HG02571 (cell line): Measurements from ENCODE around the gene SLC25A34.

Experiments
- ATAC-seq: cut with Tn5 transposase; IDR thresholded peaks from one replicate; pipeline ENCODE4 v1.9.1; 2021; ENCODE audit warnings: mild to moderate bottlenecking, moderate library complexity; ENCODE audit not compliant: unreplicated experiment

The SLC25A34 gene

DNA sequence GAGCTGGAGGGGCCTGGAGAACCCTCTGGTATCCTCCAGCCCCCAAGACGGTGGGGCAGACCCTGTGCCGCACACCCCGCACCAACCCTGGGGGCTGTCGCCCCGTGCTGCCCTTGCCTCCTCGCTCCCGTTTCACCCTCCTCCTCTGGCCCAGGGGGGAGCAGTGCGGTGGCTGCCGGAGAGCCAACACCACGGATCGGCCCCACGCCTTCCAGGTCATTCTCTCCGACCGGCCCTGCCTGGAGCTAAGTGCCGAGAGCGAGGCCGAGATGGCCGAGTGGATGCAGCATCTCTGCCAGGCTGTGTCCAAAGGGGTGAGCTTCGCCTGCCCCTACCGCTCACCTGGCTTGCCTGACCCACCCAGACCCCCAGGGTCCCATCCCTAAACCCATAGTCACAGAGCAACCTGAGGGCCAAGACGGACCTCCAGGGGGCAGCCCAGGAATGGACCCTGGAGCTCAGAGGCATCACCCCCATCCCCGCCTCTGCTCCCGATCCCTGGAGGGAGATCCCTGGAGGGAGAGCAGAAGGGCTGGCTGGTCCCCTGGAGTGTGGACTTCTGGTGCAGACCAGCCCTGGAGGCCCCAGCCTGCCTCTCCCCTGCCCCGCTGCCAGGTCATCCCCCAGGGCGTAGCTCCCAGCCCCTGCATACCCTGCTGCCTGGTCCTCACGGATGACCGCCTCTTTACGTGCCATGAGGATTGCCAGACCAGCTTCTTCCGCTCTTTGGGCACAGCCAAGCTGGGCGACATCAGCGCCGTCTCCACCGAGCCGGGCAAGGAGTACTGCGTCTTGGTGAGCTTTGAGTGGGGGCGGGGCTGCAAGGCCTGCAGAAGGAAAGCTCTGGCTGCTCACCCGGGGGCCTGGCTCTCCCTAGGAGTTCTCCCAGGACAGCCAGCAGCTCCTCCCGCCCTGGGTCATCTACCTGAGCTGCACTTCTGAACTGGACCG, 4.0 kb upstream of the SLC25A34 start:
- no peak for ATAC-seq

DNA sequence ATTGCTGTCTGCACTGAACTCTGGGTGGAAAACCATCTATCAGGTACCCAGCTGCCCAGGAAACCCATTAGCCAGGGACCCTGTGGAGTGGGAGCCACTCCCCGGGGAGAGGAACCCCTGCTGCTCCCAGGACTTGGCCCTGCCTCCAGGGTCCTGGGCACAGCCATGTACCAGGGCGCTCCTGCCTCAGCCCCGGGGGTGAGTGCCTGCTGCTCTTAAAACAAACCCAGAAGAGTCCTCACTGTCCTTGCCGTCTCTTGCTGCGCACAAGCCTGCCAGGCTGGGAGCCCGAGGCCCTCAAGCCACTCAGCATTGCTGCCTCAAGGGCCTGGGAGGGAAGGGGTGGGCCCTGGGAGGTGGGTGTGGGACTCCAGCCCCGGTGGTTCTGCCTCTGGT, 3.4 kb upstream of the SLC25A34 start:
- ATAC-seq = no peak

DNA sequence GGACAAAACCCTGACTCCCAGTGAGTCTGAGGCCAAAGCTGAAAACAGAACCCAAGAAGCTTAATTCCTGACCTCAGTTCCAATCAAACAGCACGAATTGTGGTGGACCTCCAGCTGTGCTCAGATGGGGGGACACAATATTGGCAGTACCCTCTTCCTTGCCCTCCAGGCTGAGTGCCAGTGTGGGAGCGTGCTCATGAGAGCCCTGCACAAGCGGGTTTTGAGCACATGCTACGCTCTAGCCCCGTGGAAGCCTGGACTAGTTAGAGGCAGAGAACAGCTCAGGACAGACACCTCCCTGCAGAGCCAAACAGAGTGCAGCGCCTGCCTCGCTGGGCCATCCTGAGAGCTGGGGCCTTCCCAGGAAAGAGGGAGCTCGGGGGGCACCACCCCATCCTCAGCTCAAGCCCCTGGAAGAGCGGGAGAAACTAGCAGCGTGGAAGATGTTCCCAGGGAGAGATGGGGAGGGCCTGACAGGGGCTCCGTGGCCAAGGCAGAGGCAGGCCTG, 2.8 kb upstream of the SLC25A34 start:
- ATAC-seq = no peak

DNA sequence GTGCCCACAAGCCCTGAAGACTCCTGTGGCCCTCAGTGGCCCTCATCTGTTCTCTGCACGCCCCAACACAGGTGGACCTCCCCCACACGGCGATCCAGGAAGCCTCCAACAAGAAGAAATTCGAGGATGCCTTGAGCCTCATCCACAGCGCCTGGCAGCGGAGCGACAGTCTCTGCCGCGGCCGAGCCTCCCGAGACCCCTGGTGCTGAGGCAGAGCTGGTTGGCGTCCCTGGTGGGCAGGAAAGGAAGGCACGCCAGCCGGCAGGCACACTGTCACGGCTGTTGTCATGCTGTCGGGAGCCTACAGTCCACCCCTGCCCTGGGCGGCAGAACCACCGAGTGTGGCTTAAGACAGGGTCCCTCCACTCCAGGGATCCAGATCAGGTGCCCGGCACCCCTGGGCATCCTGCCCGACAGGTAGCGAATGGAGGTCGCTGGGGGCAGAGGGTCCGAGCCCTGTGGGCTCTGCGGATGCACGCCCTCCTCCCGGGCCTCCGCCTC, 2.3 kb upstream of the SLC25A34 start:
- ATAC-seq = no peak

DNA sequence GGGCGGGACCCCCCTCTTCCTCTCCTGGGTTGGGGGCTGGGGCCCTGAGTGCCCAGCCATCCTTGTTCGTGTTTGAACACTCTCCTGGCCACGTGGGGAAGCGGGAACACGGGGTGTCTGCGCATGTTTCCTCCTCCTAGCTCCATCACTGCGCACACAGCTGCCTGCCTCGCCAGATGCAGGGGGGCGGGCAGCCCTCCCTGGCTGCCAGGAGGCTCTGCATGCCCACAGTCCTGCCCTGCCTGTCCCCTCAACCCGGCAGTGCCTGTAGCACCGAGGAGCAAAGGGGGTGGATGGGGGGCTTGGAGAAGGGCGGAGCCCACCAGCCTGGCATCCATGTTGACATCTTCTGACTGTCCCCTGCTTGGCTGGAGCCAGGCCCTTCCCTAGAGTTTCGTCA, 1.8 kb upstream of the SLC25A34 start:
- ATAC-seq = no peak

DNA sequence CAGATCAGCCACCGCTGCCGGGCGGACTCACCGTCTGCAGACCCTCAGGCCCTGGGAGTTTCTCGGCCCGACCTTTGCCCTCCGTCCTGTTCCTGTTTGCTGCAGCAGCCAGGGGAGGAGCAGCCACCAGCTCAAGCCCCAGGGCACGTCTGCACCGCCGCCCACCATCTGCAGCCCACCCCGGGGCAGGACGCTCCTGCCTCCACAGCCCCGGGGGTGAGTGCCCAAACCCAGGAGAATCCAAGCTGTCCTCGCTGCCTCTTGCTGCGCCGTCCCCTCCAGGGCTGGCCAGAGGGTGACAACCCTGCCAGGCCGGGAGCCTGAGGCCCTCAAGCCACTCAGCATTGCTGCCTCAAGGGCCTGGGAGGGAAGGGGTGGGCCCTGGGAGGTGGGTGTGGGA, 1.2 kb upstream of the SLC25A34 start:
- no peak for ATAC-seq

DNA sequence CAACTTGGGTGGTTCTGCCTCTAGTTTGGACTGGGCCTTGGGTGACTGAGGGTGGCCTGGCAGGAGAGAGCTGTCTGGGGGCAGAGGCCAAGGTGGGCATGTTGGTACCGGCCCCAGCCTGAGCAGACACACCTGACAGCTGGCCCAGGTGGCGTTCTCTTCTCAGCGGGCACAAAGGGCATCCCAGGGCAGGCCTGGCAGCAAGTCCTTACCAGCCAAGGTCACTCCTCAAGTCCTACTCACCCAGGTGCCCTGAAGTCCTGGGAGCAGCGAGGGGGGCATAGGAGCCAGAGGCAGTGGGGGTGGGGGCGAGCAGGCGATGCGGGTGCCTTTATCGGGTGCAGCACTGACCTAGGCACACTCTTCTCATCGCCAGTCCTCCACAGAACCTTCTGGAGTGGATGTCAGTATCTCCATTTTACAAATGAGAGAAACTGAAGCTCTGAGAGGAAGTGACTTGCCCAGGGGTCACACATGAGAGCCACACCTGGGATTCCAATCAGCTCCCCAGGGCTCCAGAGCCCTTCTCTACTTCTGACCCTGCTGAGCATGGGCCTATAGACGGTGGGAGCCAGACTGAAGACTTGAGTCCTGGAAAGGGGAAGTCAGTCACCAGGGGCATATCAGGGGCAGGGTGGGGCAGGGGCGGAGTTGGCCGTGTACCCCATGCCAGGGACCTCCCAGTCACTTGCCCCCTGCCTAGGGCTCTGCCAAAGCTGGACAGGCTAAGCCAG, 587 bp upstream of the SLC25A34 start:
- no peak for ATAC-seq

DNA sequence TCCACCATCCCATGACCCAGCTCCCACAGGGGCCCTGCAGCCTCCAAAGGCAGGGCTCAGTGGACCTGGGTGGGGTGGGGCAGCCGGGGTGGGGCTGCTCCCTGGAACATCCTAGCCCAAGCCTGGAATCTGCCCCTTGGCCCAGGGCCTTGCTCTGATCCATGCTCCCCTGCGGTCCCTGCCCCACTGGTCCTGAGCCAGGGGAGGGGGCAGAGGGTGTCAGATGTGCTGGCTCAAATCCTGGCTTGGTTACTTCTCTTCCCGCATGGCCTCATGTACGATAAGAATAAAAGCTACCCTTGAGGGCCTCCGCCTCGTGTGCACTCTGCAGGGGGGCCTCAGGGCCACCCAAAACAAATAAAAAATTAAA, 819 bp downstream of the SLC25A34 start:
- ATAC-seq = no peak

DNA sequence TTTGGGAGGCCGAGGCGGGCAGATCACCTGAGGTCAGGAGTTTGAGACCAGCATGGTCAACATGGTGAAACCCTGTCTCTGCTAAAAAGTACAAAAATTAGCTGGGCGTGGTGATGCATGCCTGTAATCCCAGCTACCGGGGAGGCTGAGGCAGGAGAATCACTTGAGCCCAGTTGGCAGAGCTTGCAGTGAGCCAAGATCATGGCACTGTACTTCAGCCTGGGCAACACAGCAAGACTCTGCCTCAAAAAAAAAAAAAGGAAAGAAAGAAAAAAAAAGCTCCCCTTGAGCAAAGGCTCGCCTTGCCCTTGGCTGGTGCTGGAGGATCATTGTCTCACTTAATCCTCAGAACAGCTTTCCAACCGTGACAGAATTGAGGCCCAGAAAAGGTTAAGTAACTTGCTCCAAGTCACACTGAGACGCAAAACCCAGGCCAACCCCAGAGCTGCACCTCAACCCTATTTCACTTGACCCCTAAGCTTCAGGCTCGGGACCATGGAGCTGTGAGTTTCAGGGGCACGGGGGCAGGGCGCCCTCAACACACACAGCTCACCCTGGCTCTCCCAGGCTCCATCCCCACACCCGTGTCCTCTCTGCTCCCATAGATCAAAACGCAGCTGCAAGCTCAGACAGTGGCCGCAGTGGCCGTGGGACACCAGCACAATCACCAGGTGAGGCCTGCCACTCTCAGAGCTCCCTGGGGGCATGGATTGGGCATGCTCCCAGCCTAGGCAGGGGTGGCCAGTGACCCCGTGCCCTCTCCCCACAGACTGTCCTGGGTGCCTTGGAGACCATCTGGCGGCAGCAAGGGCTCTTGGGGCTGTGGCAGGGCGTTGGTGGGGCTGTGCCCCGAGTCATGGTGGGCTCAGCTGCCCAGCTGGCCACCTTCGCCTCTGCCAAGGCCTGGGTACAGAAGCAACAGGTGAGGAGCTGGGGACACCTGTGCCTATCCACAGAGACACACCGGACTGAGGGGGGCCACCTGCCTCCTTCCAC, 1.6 kb downstream of the SLC25A34 start:
- no peak for ATAC-seq

DNA sequence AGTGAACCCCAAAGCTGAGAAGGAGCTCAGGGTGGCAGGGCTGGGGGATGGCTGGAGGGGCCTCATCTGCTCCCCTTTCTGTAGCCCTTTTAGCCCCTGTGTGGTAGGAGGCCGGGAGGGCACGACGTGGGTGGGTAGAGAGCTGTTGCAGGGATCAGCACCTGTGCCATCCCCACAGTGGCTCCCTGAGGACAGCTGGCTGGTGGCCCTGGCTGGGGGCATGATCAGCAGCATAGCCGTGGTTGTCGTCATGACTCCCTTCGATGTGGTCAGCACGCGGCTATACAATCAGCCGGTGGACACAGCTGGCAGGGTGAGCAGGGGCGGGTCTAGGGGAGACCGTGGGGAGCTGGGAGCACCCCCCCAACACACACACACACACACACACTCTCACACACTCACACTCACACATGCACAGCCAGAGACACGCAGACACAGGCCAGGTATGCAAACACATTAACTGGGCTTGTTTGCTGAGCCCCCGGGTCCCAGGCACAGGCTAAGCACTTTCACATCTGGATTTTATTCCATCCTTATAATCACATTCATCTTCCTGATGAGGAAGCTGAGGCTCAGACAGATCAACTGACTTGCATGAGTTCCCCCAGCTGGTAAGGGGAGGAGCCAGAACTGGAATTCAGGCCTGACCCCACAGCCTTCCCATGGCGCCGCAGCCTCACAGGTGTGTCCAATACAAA, 2.5 kb downstream of the SLC25A34 start:
- no peak for ATAC-seq

DNA sequence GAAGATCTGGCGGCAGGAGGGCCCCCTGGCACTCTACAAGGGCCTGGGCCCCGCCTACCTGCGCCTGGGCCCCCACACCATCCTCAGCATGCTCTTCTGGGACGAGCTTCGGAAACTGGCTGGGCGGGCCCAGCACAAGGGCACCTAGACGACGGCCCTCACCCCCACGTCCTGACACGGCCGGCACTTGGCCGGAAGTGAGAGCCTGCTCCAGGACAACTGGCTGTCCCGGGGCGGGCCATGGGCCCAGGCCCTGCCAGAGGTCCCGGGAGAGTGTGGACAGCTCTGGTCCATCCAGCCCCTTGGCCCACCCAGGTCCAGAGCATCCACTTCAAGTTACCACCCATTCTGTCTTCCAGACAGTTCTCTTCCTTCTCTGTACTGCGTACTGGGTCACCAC, 3.2 kb downstream of the SLC25A34 start:
- no peak for ATAC-seq

DNA sequence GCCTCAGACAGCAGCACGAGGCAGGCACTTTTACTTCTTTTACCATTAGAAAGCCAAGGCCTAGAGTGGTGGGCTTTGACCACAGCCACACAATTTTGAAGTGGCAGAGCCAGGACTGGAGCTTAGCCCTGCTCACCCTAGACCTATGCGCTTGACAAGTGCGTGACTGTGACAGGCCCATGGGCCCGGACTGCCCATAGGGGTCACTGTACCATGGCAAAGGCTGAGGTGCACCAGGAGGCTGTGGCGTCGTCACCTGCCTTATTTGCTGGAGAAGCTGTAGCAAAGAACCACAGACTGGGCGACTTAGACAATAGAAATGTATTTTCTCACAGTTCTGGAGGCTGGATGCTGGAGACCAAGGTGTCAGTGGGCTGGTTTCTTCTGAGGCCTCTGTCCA, 3.7 kb downstream of the SLC25A34 start:
- no peak for ATAC-seq

DNA sequence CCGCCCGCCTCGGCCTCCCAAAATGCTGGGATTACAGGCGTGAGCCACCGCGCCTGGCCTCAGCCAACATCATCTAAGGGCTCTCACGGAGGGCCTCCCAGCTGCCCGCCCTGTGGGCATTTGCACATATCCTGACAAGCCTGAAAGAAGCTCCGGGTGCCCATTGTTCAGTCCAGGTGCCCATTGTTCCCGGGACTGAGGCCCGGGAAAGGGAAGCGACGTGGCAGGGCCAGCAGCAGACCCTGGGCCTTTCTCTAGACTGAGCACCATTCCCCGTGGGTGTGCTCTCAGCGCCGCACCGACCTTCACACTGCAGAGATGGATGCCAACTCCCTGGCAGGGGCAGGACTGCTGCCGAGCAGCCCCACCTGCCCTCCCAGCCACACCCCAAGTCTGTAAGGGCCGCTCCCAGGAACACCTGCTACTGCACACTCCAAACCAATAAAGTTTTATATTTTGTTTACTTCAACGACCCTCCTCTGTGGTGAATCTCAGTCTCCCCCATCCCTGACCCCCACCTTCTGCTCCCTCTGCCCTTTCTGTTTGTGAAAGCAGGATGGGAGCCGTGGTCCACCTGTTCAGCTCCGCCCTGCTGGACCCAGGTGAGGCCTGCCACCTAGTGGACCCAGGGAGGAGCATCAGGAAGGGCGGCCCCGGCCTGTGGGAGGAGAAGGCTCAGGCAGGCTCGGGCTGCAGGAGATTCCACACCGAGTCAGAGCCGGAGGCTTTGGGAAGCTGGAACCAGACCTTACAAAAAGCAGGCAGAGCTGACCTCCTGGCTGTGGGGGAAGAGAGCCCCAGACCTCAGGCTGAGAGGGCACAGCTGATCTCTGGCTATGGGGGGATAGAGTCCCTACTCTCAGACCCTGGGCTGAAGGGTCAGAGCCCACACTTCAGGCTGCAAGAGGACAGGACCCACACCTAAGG, 5.1 kb downstream of the SLC25A34 start:
- peak; percentile 48 for ATAC-seq

DNA sequence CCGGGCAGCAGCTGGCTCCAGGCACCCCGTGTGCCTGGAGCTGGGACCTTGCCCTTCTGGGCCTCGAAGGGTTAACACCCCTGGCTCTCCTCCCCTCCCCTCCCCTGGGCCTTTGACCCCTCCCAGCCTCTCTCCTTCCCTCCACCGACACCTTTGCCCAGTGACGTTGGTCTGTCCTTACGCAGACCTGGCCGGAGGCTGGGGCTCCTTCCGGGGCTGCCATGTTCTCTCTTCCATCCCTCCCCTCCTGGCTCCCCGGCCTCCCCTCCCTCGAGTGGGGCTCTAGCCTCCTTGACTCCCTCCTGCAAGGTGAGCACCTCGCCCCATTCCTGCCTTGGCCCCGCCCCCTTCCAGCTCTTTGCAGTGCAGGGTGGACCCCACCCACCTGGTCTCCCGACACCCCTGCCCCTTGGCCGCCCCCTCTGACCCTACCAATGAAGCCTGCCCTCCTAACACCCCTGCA, 6.3 kb downstream of the SLC25A34 start, which contains the start of gene TMEM82:
Gene TMEM82, plus strand, starts transcription at position 161 of the 463 bp plus-strand sequence. Its CDS starts 61 bp downstream, at position 222.
- ATAC-seq = no peak

DNA sequence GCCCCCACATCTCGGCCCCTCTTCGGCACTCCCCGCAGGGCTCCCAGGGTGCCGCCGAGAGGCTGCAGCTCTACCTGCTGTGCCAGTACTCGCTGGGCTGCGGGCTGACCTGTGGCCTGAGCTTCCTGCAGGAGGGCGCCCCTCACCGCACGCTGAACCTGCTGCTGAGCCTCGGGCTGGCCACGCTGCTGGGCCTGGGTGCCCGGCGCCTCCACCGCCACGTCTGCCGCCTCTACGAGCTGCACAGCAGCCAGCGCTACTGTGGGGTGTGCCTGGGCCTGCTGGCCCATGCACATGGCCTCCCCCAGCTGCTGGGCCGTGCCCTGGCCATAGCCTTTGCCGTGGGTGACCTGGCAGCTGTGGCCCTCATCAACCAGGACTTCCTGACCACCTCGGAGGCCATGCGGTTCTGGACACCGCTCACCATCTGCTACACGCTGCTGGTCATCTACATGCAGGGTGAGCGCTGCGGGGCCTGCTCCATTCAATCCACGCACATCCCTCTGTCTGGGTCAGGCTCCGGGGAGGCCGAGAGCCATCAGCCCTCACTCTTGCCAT, 8.1 kb downstream of the SLC25A34 start:
- no peak for ATAC-seq

DNA sequence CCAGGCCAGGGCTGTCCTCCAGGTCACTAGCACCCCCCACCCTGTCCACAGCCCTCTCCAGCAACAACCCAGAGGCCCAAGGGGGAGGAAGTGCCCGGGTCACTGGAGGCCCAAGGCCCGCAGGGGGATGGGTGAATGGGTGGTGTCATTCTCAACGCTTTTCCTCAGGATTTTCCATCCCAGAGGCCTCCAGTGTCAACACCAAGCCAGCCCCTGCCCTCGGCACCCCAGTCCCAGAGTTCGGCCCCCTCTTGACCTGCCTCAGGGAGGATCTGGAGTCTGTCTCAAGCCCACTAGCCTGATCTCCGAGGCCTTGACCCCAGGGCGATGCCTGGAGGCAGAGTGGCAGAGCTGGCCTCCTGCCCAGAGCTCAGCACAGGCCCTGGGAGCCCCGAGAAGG, 11.3 kb downstream of the SLC25A34 start:
- no peak for ATAC-seq

DNA sequence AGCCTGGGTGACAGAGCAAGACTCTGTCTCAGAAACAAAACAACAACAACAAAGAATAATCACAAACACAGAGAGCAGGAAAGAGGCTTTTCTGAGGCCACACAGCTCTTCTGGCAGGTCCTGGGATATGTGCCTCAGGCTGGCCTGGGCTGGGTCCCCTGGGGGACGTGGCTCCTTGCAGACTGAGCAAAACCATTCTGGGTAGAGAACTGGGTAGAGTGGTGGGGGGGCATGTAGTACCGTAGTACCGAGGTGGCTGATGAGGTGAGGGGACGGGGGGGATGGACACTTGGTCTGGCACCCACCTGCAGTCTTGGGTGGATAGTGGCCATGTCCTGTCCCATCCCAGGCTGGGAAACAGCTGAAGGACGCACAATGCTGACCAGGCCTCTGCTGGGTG, 12.2 kb downstream of the SLC25A34 start:
- ATAC-seq = no peak

DNA sequence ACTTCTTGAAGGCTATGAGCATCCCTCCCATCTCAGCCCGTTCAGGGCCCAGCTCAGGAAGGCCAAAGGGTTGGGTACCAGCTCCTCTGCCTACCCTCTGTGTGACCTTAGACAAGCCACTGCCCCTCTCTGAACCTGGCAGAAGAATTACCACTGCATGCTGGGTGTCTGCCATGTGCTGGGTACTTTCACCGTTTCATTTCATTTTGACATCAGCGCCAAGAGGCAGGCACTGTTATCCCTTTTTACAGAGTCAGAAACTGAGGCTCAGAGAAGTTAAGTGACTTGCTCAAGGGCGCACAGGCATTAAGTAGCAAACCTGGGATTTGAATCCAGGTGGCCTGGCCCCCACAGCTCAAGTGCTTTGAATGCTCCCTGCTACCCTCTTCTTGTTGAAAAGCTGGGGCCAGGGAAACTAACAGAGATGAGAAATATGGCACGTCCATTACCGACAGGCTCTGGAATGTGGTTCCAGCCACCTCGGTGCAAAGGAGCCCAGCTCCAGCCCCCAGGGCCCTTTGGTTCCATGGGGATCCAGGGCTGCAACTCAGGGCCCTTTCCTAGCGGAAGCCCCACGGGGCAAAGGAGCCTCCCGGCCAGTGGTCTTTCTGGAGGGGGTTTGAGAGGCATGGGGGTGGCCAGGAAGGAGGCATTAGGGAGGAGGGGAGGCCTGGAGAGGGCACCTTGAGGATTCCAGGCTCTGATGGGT, 12.8 kb downstream of the SLC25A34 start:
- ATAC-seq = no peak
